ENCODE measurements around the gene FGFR4. TPM values are rescaled to one million over a fixed set of nuclear protein-coding genes. Genes with fewer than 3 reads are reported as not detected.

FGFR4 gene
- total RNA-seq, 1 donor from 2014 or later = 16.4 TPM

- H3K27me3 ChIP-seq (ENCODE audit: control insufficient read depth, insufficient read depth, low read length) = no peaks in the 10 kb centered on the region
- no peak overlapping the region for H3K4me3 ChIP-seq (ENCODE audit: low read depth, low read length)
- no peaks in the 10 kb centered on the region for H3K36me3 ChIP-seq (ENCODE audit: control insufficient read depth, insufficient read depth, low read length)
- no peak for TF ChIP-seq CTCF (IDR thresholded peaks at IDR 0.05; ENCODE audit: insufficient read depth, low read length, poor library complexity, severe bottlenecking)
- DNase-seq (ENCODE audit: low read depth) = no peak
Observed at GRCh38 chr5:177091232-177091631, 4.5 kb downstream of the FGFR4 start.

GRCh38 chr5:177092178-177093081 lies 5.7 kb downstream of the FGFR4 start:
- Histone ChIP-seq H3K27me3 (ENCODE audit: control insufficient read depth, insufficient read depth, low read length) (no peaks in the 10 kb centered on the region), H3K4me3 (ENCODE audit: low read depth, low read length) (no peak overlapping the region), H3K36me3 (ENCODE audit: control insufficient read depth, insufficient read depth, low read length) (no peaks in the 10 kb centered on the region)
- TF ChIP-seq CTCF (IDR thresholded peaks at IDR 0.05; ENCODE audit: insufficient read depth, low read length, poor library complexity, severe bottlenecking) = no peak
- DNase-seq (ENCODE audit: low read depth) = no peak

GRCh38 chr5:177093082-177093712 lies 6.5 kb downstream of the FGFR4 start:
- Histone ChIP-seq H3K36me3 (ENCODE audit: control insufficient read depth, insufficient read depth, low read length) (no peaks in the 10 kb centered on the region), H3K4me3 (ENCODE audit: low read depth, low read length) (no peak overlapping the region), H3K27me3 (ENCODE audit: control insufficient read depth, insufficient read depth, low read length) (no peaks in the 10 kb centered on the region)
- no peak for DNase-seq (ENCODE audit: low read depth)
- TF ChIP-seq CTCF (IDR thresholded peaks at IDR 0.05; ENCODE audit: insufficient read depth, low read length, poor library complexity, severe bottlenecking) = no peak

GRCh38 chr5:177093803-177094202 lies 7.1 kb downstream of the FGFR4 start:
- Histone ChIP-seq H3K27me3 (ENCODE audit: control insufficient read depth, insufficient read depth, low read length) (no peaks in the 10 kb centered on the region), H3K4me3 (ENCODE audit: low read depth, low read length) (no peak overlapping the region), H3K36me3 (ENCODE audit: control insufficient read depth, insufficient read depth, low read length) (no peaks in the 10 kb centered on the region)
- no peak for DNase-seq (ENCODE audit: low read depth)
- no peak for TF ChIP-seq CTCF (IDR thresholded peaks at IDR 0.05; ENCODE audit: insufficient read depth, low read length, poor library complexity, severe bottlenecking)

- no peaks in the 10 kb centered on the region for H3K27me3 ChIP-seq (ENCODE audit: control insufficient read depth, insufficient read depth, low read length)
- DNase-seq (ENCODE audit: low read depth) = no peak
- no peaks in the 10 kb centered on the region for H3K36me3 ChIP-seq (ENCODE audit: control insufficient read depth, insufficient read depth, low read length)
- H3K4me3 ChIP-seq (ENCODE audit: low read depth, low read length) = no peak overlapping the region
- no peak for TF ChIP-seq CTCF (IDR thresholded peaks at IDR 0.05; ENCODE audit: insufficient read depth, low read length, poor library complexity, severe bottlenecking)
Observed at GRCh38 chr5:177094224-177095087, 7.7 kb downstream of the FGFR4 start.
